CD8-positive, alpha-beta memory T cell (primary cell): ENCODE results near the gene LRRTM2. TPM values are rescaled to one million over a fixed set of nuclear protein-coding genes. Genes with fewer than 3 reads are reported as not detected.

ENCODE experiments used
- CTCF ChIA-PET: fragments of 350-600 bp; sonication (Branson Sonifier 250); formaldehyde crosslinking; loops from one replicate; lab custom pipeline; 2021; ENCODE audit warnings: antibody characterized with exemption; lab: Charles Lee
- POLR2A ChIA-PET: fragments of 350-600 bp; sonication (Branson Sonifier 250); formaldehyde crosslinking; loops from one replicate; lab custom pipeline; 2021; ENCODE audit warnings: antibody characterized with exemption; lab: Charles Lee
- DNase-seq, 5 donors: peaks; one replicate each; pipeline versions ENCODE4 v3.0.0 to v3.0.0-alpha.2; 2020 to 2022; ENCODE audit warnings: mixed read lengths in 1 of 5
- H3K27ac ChIP-seq: one replicate; pipeline ENCODE4 v1.7.0; 2013; ENCODE audit warnings: low read depth, mild to moderate bottlenecking, low read length, moderate library complexity
- H3K27me3 ChIP-seq: 2 replicates; pipeline ENCODE4 v1.7.0; 2013; ENCODE audit warnings: low read length, mild to moderate bottlenecking; ENCODE audit not compliant: insufficient read depth, poor library complexity, severe bottlenecking
- H3K36me3 ChIP-seq: 2 replicates; pipeline ENCODE4 v1.7.0; 2013; ENCODE audit warnings: mild to moderate bottlenecking, low read length, moderate library complexity; ENCODE audit not compliant: insufficient read depth
- H3K4me1 ChIP-seq: 2 replicates; pipeline ENCODE4 v1.7.0; 2013; ENCODE audit warnings: mild to moderate bottlenecking, low read length, moderate library complexity; ENCODE audit not compliant: insufficient read depth
- H3K4me3 ChIP-seq: 2 replicates; pipeline ENCODE4 v1.7.0; 2013; ENCODE audit warnings: mild to moderate bottlenecking, low read length
- H3K9me3 ChIP-seq: 2 replicates; pipeline ENCODE4 v1.7.0; 2013; ENCODE audit warnings: mild to moderate bottlenecking, low read length
- H3K27ac Mint-ChIP-seq, 8 donors: one replicate each; pipeline ENCODE4 v1.8.0; 2020 to 2021; ENCODE audit warnings: mixed read lengths in 8 of 8, mild to moderate bottlenecking in 6 of 8, inconsistent platforms in 3 of 8, moderate library complexity in 3 of 8
- H3K27me3 Mint-ChIP-seq, 2 donors: one replicate each; pipeline ENCODE4 v1.8.0; 2020 to 2021; ENCODE audit warnings: mixed read lengths in 2 of 2, mild to moderate bottlenecking in 1 of 2, moderate library complexity in 1 of 2
- H3K36me3 Mint-ChIP-seq, 3 donors: one replicate each; pipeline ENCODE4 v1.8.0; 2020 to 2021; ENCODE audit warnings: mixed read lengths in 3 of 3, inconsistent platforms in 1 of 3, mild to moderate bottlenecking in 1 of 3
- H3K4me1 Mint-ChIP-seq, 3 donors: one replicate each; pipeline ENCODE4 v1.8.0; 2020 to 2021; ENCODE audit warnings: mixed read lengths in 3 of 3, inconsistent platforms in 1 of 3, mild to moderate bottlenecking in 1 of 3
- H3K4me3 Mint-ChIP-seq, 7 donors: one replicate each; pipeline ENCODE4 v1.8.0; 2020 to 2021; ENCODE audit warnings: mixed read lengths in 7 of 7, mild to moderate bottlenecking in 6 of 7, moderate library complexity in 4 of 7, inconsistent platforms in 2 of 7
- H3K9me3 Mint-ChIP-seq, 5 donors: one replicate each; pipeline ENCODE4 v1.8.0; 2020 to 2022; ENCODE audit warnings: mixed read lengths in 5 of 5, mild to moderate bottlenecking in 3 of 5, moderate library complexity in 2 of 5, inconsistent platforms in 1 of 5
- polyA plus RNA-seq: library from polyadenylated mRNA; unstranded; fragments of 300-500 nt; fragmentation: Illumina TruSeq; gene quantifications from one replicate; pipeline ENCODE4 v1.2.3, GENCODE V29; 2021
- total RNA-seq, 2 experiments: library from RNA; stranded (reverse); gene quantifications; one replicate each; pipeline ENCODE4 v1.2.3, GENCODE V29; 2021

Gene LRRTM2
- total and polyA plus RNA-seq, 3 experiments from 2014 or later = not detected

GRCh38 chr5:138898299-138898698, 23.2 kb upstream of the LRRTM2 start:
- Mint-ChIP-seq H3K27me3 (no peaks in the 10 kb centered on the region), H3K9me3 (no peaks in the 10 kb centered on the region), H3K36me3 (peaks cover 1 to 6% (median 3%) of the 10 kb centered on the region in 3 donors), H3K4me3 (no peak overlapping the region), H3K4me1 (peaks cover 5 to 13% (median 7%) of the 10 kb centered on the region in 3 donors), H3K27ac (no peak overlapping the region)
- Histone ChIP-seq H3K9me3 (no peaks in the 10 kb centered on the region), H3K27me3 (no peaks in the 10 kb centered on the region), H3K4me3 (no peak overlapping the region), H3K4me1 (no peaks in the 10 kb centered on the region), H3K27ac (no peak overlapping the region), H3K36me3 (no peaks in the 10 kb centered on the region)
- CTCF ChIA-PET = no interaction called here
- POLR2A ChIA-PET = no interaction called here
- DNase-seq = no peak

GRCh38 chr5:138895918-138896317, 20.8 kb upstream of the LRRTM2 start:
- H3K27me3 Mint-ChIP-seq = peaks cover 0 to 1% of the 10 kb centered on the region in 2 donors
- no peaks in the 10 kb centered on the region for H3K27me3 ChIP-seq
- H3K36me3 Mint-ChIP-seq = peaks cover 8 to 14% (median 9%) of the 10 kb centered on the region in 3 donors
- H3K27ac Mint-ChIP-seq = no peak overlapping the region
- H3K4me3 Mint-ChIP-seq = no peak overlapping the region
- H3K36me3 ChIP-seq = no peaks in the 10 kb centered on the region
- H3K4me3 ChIP-seq = no peak overlapping the region
- DNase-seq = no peak
- POLR2A ChIA-PET = no interaction called here
- CTCF ChIA-PET = no interaction called here
- H3K27ac ChIP-seq = no peak overlapping the region
- no peaks in the 10 kb centered on the region for H3K4me1 ChIP-seq
- H3K9me3 Mint-ChIP-seq = peaks cover 0 to 4% (median 3%) of the 10 kb centered on the region in 5 donors
- peaks cover 5 to 11% (median 7%) of the 10 kb centered on the region in 3 donors for H3K4me1 Mint-ChIP-seq
- no peaks in the 10 kb centered on the region for H3K9me3 ChIP-seq

GRCh38 chr5:138890644-138891043, 15.5 kb upstream of the LRRTM2 start:
- DNase-seq = no peak
- peaks cover 0 to 15% (median 10%) of the 10 kb centered on the region in 5 donors for H3K9me3 Mint-ChIP-seq
- peaks cover 0 to 4% (median 0%) of the 10 kb centered on the region in 3 donors for H3K4me1 Mint-ChIP-seq
- peak overlapping the region in 1 of 7 donors; percentile 28 for H3K4me3 Mint-ChIP-seq
- H3K9me3 ChIP-seq = no peaks in the 10 kb centered on the region
- no peak overlapping the region for H3K4me3 ChIP-seq
- CTCF ChIA-PET = no interaction called here
- no peak overlapping the region for H3K27ac Mint-ChIP-seq
- no peaks in the 10 kb centered on the region for H3K4me1 ChIP-seq
- peaks cover 5% of the 10 kb centered on the region for H3K36me3 ChIP-seq
- H3K27ac ChIP-seq = no peak overlapping the region
- H3K27me3 ChIP-seq = no peaks in the 10 kb centered on the region
- POLR2A ChIA-PET = no interaction called here
- peaks cover 0 to 1% of the 10 kb centered on the region in 2 donors for H3K27me3 Mint-ChIP-seq
- peaks cover 18 to 49% (median 49%) of the 10 kb centered on the region in 3 donors for H3K36me3 Mint-ChIP-seq

GRCh38 chr5:138889994-138890393, 14.9 kb upstream of the LRRTM2 start:
- no peaks in the 10 kb centered on the region for H3K27me3 ChIP-seq
- H3K9me3 Mint-ChIP-seq = peaks cover 0 to 15% (median 10%) of the 10 kb centered on the region in 5 donors
- no peaks in the 10 kb centered on the region for H3K4me1 Mint-ChIP-seq
- no peak overlapping the region for H3K4me3 Mint-ChIP-seq
- DNase-seq = no peak
- no peak overlapping the region for H3K4me3 ChIP-seq
- no peak overlapping the region for H3K27ac Mint-ChIP-seq
- no peaks in the 10 kb centered on the region for H3K4me1 ChIP-seq
- H3K27me3 Mint-ChIP-seq = peaks cover 0 to 1% of the 10 kb centered on the region in 2 donors
- ChIA-PET CTCF (no interaction called here), POLR2A (no interaction called here)
- H3K27ac ChIP-seq = no peak overlapping the region
- H3K36me3 ChIP-seq = peaks cover 5% of the 10 kb centered on the region
- H3K36me3 Mint-ChIP-seq = peaks cover 17 to 49% (median 49%) of the 10 kb centered on the region in 3 donors
- H3K9me3 ChIP-seq = no peaks in the 10 kb centered on the region

- no peak for DNase-seq
- Mint-ChIP-seq H3K27me3 (peaks cover 2% of the 10 kb centered on the region in 2 donors), H3K36me3 (peaks cover 5 to 26% (median 21%) of the 10 kb centered on the region in 3 donors), H3K9me3 (peaks cover 0 to under 1% (median 0%) of the 10 kb centered on the region in 5 donors), H3K4me3 (no peak overlapping the region), H3K27ac (no peak overlapping the region), H3K4me1 (no peaks in the 10 kb centered on the region)
- CTCF ChIA-PET = no interaction called here
- POLR2A ChIA-PET = no interaction called here
- Histone ChIP-seq H3K36me3 (peaks cover 5% of the 10 kb centered on the region), H3K4me1 (no peaks in the 10 kb centered on the region), H3K27me3 (no peaks in the 10 kb centered on the region), H3K4me3 (no peak overlapping the region), H3K27ac (no peak overlapping the region), H3K9me3 (no peaks in the 10 kb centered on the region)
Observed at GRCh38 chr5:138884554-138884953, 9.4 kb upstream of the LRRTM2 start.

- no peaks in the 10 kb centered on the region for H3K4me1 Mint-ChIP-seq
- CTCF ChIA-PET = no interaction called here
Observed at GRCh38 chr5:138884094-138884493, 9.0 kb upstream of the LRRTM2 start.

GRCh38 chr5:138883211-138883610, 8.1 kb upstream of the LRRTM2 start:
- H3K36me3 ChIP-seq = peaks cover 5% of the 10 kb centered on the region
- Mint-ChIP-seq H3K27ac (no peak overlapping the region), H3K9me3 (no peaks in the 10 kb centered on the region), H3K36me3 (peaks cover 4 to 16% (median 11%) of the 10 kb centered on the region in 3 donors), H3K4me1 (no peaks in the 10 kb centered on the region), H3K4me3 (no peak overlapping the region), H3K27me3 (peaks cover 2% of the 10 kb centered on the region in 2 donors)
- no peak overlapping the region for H3K4me3 ChIP-seq
- ChIA-PET POLR2A (no interaction called here), CTCF (no interaction called here)
- no peaks in the 10 kb centered on the region for H3K27me3 ChIP-seq
- H3K27ac ChIP-seq = no peak overlapping the region
- H3K9me3 ChIP-seq = no peaks in the 10 kb centered on the region
- DNase-seq = no peak
- no peaks in the 10 kb centered on the region for H3K4me1 ChIP-seq

More at GRCh38 chr5:138884094-138884493, 9.0 kb upstream of the LRRTM2 start:
- Histone ChIP-seq H3K27me3 (no peaks in the 10 kb centered on the region), H3K4me1 (no peaks in the 10 kb centered on the region), H3K9me3 (no peaks in the 10 kb centered on the region), H3K27ac (no peak overlapping the region), H3K36me3 (peaks cover 5% of the 10 kb centered on the region), H3K4me3 (no peak overlapping the region)
- no peak for DNase-seq
- Mint-ChIP-seq H3K36me3 (peaks cover 4 to 23% (median 17%) of the 10 kb centered on the region in 3 donors), H3K9me3 (no peaks in the 10 kb centered on the region), H3K27ac (no peak overlapping the region), H3K4me3 (no peak overlapping the region), H3K27me3 (peaks cover 2% of the 10 kb centered on the region in 2 donors)
- POLR2A ChIA-PET = no interaction called here

GRCh38 chr5:138878437-138879235, 3.5 kb upstream of the LRRTM2 start:
- Histone ChIP-seq H3K4me1 (no peaks in the 10 kb centered on the region), H3K4me3 (no peak overlapping the region), H3K9me3 (no peaks in the 10 kb centered on the region), H3K27ac (no peak overlapping the region), H3K27me3 (no peaks in the 10 kb centered on the region), H3K36me3 (no peaks in the 10 kb centered on the region)
- H3K4me1 Mint-ChIP-seq = no peaks in the 10 kb centered on the region
- no peaks in the 10 kb centered on the region for H3K9me3 Mint-ChIP-seq
- H3K36me3 Mint-ChIP-seq = no peaks in the 10 kb centered on the region
- H3K4me3 Mint-ChIP-seq = no peak overlapping the region
- peak overlapping the region in 1 of 8 donors; percentile 11 for H3K27ac Mint-ChIP-seq
- peaks cover 2% of the 10 kb centered on the region in 2 donors for H3K27me3 Mint-ChIP-seq
- DNase-seq = no peak
- ChIA-PET POLR2A (no interaction called here), CTCF (interaction anchor here (0.6 kb wide), 2 partner anchors 99 to 116 kb away, joined by 3 read pairs; no protein-coding TSS in a partner anchor)
